GM13976 (cell line): ENCODE measurements around the gene TMEM14A.
A peak's percentile ranks its signal among the peaks of the same experiment; 100 is the strongest.

ENCODE experiments used
- DNase-seq: peaks from one replicate; pipeline ENCODE4 v3.0.0; 2012; ENCODE audit warnings: low spot score
- in situ Hi-C: fragments of 300-500 bp; cut with MboI; formaldehyde crosslinking; loops from one replicate; pipeline ENCODE4 v1.12.0; 2022; ENCODE audit warnings: low sequenced_read_pairs, mixed read lengths, inconsistent platforms; ENCODE audit not compliant: unreplicated experiment
- TF ChIP-seq, protein P1 (sequence below): IDR thresholded peaks from 2 replicates; pipeline ENCODE4 v1.5.1; 2012; ENCODE audit warnings: borderline replicate concordance, mild to moderate bottlenecking; ENCODE audit not compliant: insufficient read depth; ENCODE audit errors: extremely low read depth, missing control alignments, control extremely low read depth

TMEM14A gene

DNA sequence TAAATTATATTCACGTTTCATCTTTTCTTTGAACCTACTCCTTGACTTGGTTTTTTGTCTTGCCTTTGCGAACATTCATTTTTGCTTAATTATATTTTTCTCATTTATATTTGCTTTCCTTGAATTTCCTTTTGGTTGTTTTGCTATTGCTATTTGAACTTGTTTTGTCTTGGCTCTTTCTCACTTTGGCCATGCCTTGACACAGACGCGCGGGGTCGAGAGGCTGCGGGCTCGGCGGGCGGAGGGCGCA, 7.1 kb upstream of the TMEM14A start:
- in situ Hi-C loops: loop anchor here (10.0 kb wide), 1 partner anchor 379 kb away; the partner anchor contains the start of gene MCM3
- TF ChIP-seq, protein P1, sequence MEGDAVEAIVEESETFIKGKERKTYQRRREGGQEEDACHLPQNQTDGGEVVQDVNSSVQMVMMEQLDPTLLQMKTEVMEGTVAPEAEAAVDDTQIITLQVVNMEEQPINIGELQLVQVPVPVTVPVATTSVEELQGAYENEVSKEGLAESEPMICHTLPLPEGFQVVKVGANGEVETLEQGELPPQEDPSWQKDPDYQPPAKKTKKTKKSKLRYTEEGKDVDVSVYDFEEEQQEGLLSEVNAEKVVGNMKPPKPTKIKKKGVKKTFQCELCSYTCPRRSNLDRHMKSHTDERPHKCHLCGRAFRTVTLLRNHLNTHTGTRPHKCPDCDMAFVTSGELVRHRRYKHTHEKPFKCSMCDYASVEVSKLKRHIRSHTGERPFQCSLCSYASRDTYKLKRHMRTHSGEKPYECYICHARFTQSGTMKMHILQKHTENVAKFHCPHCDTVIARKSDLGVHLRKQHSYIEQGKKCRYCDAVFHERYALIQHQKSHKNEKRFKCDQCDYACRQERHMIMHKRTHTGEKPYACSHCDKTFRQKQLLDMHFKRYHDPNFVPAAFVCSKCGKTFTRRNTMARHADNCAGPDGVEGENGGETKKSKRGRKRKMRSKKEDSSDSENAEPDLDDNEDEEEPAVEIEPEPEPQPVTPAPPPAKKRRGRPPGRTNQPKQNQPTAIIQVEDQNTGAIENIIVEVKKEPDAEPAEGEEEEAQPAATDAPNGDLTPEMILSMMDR: no peak
- DNase-seq: no peak

DNA sequence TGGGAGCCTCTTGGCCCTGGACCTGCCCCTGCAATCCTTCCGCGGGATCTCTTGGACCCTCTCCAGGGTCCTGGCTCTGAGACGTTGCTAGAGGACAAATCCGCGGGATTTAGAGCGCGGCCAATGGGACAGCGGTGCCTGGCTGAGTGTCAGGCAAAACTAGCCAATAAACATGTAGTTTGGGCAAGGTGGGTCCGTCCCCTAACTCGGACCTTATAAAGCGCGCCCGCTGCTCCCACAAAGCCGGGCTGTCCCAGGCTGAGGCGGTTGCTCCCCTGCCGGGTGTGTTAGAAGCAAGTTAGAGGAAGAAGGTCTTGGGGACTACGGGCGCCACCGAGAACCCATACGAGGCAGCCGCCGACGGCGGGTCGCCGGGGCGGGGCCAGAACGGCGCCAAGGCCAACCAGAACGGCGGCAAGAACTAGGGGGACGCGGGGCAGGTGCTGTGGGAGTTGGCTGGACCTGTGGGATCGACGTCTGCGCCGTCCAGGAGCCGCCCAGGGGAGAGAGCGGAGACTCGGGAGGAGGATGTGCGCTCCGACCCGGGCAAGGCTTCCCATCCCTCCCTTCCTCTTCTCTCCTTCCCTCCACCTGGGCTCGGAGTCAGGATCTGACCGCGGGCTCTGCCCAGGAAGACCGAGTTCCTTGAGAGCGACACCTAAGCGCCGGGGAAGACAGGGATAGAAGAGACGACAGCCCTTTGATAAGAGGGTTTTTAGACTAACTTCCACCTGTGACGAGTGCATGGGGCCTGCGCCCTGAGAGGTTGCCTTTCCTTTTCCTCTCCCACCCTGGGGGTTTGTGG, 6.5 kb upstream of the TMEM14A start:
- peak; percentile 96 for DNase-seq
- in situ Hi-C loops: loop anchor here (10.0 kb wide), 1 partner anchor 380 kb away; the partner anchor contains the start of gene MCM3
- TF ChIP-seq, protein P1: no peak

DNA sequence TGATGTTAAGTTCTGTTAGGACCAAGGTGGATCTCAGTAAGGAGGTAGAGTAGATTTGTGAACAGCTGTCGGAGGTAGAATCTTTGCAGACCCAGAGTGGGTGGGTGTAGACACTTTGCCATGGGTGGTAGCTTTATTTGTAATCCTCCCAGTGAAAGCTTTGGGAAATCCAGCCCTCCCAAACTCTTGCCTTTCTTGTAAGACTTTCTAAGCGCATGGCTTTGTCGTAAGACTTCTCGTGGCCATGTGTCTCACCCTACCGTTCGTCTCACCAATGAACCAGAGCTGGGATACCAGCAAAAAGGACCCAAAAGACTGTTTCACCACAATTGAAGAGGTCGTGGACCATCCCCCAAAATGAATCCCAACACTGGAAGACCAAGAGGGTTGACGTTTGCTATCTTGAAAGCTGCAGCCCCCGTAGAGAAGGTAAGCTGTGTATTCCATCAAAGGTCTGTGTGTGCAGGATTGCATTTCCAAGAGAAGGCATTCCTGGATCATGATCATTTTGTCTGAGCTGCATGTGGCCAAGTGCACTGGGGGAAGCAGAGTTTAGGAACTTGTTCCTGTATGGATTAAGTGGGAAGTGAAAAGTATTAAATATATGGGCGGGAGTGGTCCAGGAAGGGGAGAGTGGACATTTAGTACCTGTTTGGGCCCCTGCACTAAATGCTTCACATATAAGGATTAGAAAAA, 5.8 kb upstream of the TMEM14A start:
- in situ Hi-C loops: loop anchor here (5.0 to 10.0 kb wide), 2 partner anchors 248 to 380 kb away; partner anchors contain the start of gene MCM3
- TF ChIP-seq, protein P1: no peak
- no peak for DNase-seq

DNA sequence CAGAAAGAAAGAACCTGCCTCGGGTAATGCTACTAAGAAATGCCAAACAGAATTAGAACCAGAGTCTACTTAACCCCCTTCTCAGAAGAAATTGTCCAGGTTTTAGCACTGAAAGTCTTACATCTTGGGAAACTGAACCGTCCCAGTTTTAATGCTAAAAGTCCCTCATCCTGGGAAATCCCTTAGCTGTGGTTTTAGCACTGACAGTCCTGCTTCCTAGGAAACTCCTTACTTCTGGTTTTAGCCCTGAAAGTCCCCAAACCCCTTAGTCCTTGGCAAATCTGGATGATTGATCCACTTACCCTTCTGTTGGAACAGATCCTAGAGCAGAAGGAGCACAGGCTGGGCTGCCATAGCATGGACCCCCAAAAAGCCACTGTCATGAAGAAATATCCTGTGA, 4.8 kb upstream of the TMEM14A start:
- in situ Hi-C loops: loop anchor here (5.0 to 10.0 kb wide), 2 partner anchors 249 to 381 kb away; partner anchors contain the start of gene MCM3
- no peak for DNase-seq
- TF ChIP-seq, protein P1: no peak

DNA sequence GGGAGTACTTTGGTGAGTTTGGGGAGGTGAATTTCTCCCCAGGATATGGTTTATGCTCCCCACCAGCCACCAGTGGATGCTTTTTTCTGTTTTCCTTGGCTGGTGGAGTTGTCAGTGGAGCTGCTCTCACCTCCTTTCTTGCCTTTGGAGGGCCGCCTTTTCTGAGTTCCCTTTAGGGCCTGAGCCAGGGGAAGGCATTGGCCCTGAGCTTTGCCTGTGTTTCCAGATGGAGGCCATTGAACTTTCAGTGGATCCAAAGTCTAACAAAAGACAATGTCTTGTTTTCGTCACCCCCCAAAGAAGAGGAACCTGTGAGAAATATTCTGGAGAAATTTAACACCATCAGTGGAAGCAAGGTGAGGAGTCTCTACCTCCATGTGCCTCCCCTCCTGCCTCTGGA, 4.4 kb upstream of the TMEM14A start:
- TF ChIP-seq, protein P1: no peak
- in situ Hi-C loops: loop anchor here (5.0 to 10.0 kb wide), 2 partner anchors 249 to 382 kb away; partner anchors contain the start of gene MCM3
- DNase-seq: no peak

DNA sequence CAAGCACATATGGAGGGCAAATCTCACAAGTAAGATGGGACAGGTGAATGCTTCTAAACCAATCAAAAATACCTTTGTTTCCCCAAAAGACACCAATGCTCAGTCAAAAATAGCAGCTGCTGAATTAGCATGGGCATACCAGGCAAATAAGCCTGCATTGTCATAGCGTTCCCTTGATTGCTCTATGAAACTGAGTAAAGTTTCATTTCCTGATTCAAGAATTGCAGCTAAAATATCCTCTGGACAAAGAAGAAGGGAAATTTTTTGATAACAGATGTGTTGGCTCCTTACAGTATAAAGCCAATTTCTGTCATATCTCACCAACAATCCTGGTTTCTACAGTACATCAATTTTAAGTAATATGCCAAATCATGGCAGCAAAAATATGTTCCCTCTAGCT, 3.3 kb upstream of the TMEM14A start:
- TF ChIP-seq, protein P1: no peak
- in situ Hi-C loops: loop anchor here (5.0 to 10.0 kb wide), 2 partner anchors 250 to 383 kb away; partner anchors contain the start of gene MCM3
- peak; percentile 34 for DNase-seq
